CD8-positive, alpha-beta memory T cell (primary cell): ENCODE data around the gene POMGNT2. TPM values are rescaled to one million over a fixed set of nuclear protein-coding genes. Genes with fewer than 3 reads are reported as not detected.

Experiments used
- CTCF ChIA-PET: fragments of 350-600 bp; sonication (Branson Sonifier 250); formaldehyde crosslinking; loops from one replicate; lab custom pipeline; 2021; ENCODE audit warnings: antibody characterized with exemption; lab: Charles Lee
- POLR2A ChIA-PET: fragments of 350-600 bp; sonication (Branson Sonifier 250); formaldehyde crosslinking; loops from one replicate; lab custom pipeline; 2021; ENCODE audit warnings: antibody characterized with exemption; lab: Charles Lee
- DNase-seq, 5 donors: peaks; one replicate each; pipeline versions ENCODE4 v3.0.0 to v3.0.0-alpha.2; 2020 to 2022; ENCODE audit warnings: mixed read lengths in 1 of 5
- H3K27ac ChIP-seq: one replicate; pipeline ENCODE4 v1.7.0; 2013; ENCODE audit warnings: low read depth, mild to moderate bottlenecking, low read length, moderate library complexity
- H3K27me3 ChIP-seq: 2 replicates; pipeline ENCODE4 v1.7.0; 2013; ENCODE audit warnings: low read length, mild to moderate bottlenecking; ENCODE audit not compliant: insufficient read depth, poor library complexity, severe bottlenecking
- H3K36me3 ChIP-seq: 2 replicates; pipeline ENCODE4 v1.7.0; 2013; ENCODE audit warnings: mild to moderate bottlenecking, low read length, moderate library complexity; ENCODE audit not compliant: insufficient read depth
- H3K4me1 ChIP-seq: 2 replicates; pipeline ENCODE4 v1.7.0; 2013; ENCODE audit warnings: mild to moderate bottlenecking, low read length, moderate library complexity; ENCODE audit not compliant: insufficient read depth
- H3K4me3 ChIP-seq: 2 replicates; pipeline ENCODE4 v1.7.0; 2013; ENCODE audit warnings: mild to moderate bottlenecking, low read length
- H3K9me3 ChIP-seq: 2 replicates; pipeline ENCODE4 v1.7.0; 2013; ENCODE audit warnings: mild to moderate bottlenecking, low read length
- H3K27ac Mint-ChIP-seq, 8 donors: one replicate each; pipeline ENCODE4 v1.8.0; 2020 to 2021; ENCODE audit warnings: mixed read lengths in 8 of 8, mild to moderate bottlenecking in 6 of 8, inconsistent platforms in 3 of 8, moderate library complexity in 3 of 8
- H3K27me3 Mint-ChIP-seq, 2 donors: one replicate each; pipeline ENCODE4 v1.8.0; 2020 to 2021; ENCODE audit warnings: mixed read lengths in 2 of 2, mild to moderate bottlenecking in 1 of 2, moderate library complexity in 1 of 2
- H3K36me3 Mint-ChIP-seq, 3 donors: one replicate each; pipeline ENCODE4 v1.8.0; 2020 to 2021; ENCODE audit warnings: mixed read lengths in 3 of 3, inconsistent platforms in 1 of 3, mild to moderate bottlenecking in 1 of 3
- H3K4me1 Mint-ChIP-seq, 3 donors: one replicate each; pipeline ENCODE4 v1.8.0; 2020 to 2021; ENCODE audit warnings: mixed read lengths in 3 of 3, inconsistent platforms in 1 of 3, mild to moderate bottlenecking in 1 of 3
- H3K4me3 Mint-ChIP-seq, 7 donors: one replicate each; pipeline ENCODE4 v1.8.0; 2020 to 2021; ENCODE audit warnings: mixed read lengths in 7 of 7, mild to moderate bottlenecking in 6 of 7, moderate library complexity in 4 of 7, inconsistent platforms in 2 of 7
- H3K9me3 Mint-ChIP-seq, 5 donors: one replicate each; pipeline ENCODE4 v1.8.0; 2020 to 2022; ENCODE audit warnings: mixed read lengths in 5 of 5, mild to moderate bottlenecking in 3 of 5, moderate library complexity in 2 of 5, inconsistent platforms in 1 of 5
- polyA plus RNA-seq: library from polyadenylated mRNA; unstranded; fragments of 300-500 nt; fragmentation: Illumina TruSeq; gene quantifications from one replicate; pipeline ENCODE4 v1.2.3, GENCODE V29; 2021
- total RNA-seq, 2 experiments: library from RNA; stranded (reverse); gene quantifications; one replicate each; pipeline ENCODE4 v1.2.3, GENCODE V29; 2021

Gene POMGNT2
- total and polyA plus RNA-seq, 3 experiments from 2014 or later = 9.7 to 11.0 (median 10.0) TPM

GRCh38 chr3:43142472-43142871 is 36.6 kb upstream of the POMGNT2 start:
- no peaks in the 10 kb centered on the region for H3K27me3 ChIP-seq
- peaks cover 0 to 6% (median 2%) of the 10 kb centered on the region in 3 donors for H3K36me3 Mint-ChIP-seq
- H3K27me3 Mint-ChIP-seq = peaks cover 0 to 4% of the 10 kb centered on the region in 2 donors
- no peak overlapping the region for H3K4me3 Mint-ChIP-seq
- no peak overlapping the region for H3K27ac ChIP-seq
- H3K4me1 ChIP-seq = no peaks in the 10 kb centered on the region
- peaks cover 0 to 9% (median 0%) of the 10 kb centered on the region in 5 donors for H3K9me3 Mint-ChIP-seq
- H3K27ac Mint-ChIP-seq = no peak overlapping the region
- DNase-seq = no peak
- CTCF ChIA-PET = no interaction called here
- no peak overlapping the region for H3K4me3 ChIP-seq
- no peaks in the 10 kb centered on the region for H3K9me3 ChIP-seq
- H3K36me3 ChIP-seq = no peaks in the 10 kb centered on the region
- H3K4me1 Mint-ChIP-seq = peaks cover 5 to 6% (median 6%) of the 10 kb centered on the region in 3 donors
- POLR2A ChIA-PET = no interaction called here

GRCh38 chr3:43138488-43139231 is 32.8 kb upstream of the POMGNT2 start:
- CTCF ChIA-PET = no interaction called here
- Mint-ChIP-seq H3K27ac (peak overlapping the region in 1 of 8 donors; percentile 78), H3K4me1 (peaks cover 5 to 6% (median 6%) of the 10 kb centered on the region in 3 donors), H3K27me3 (peaks cover 0 to 4% of the 10 kb centered on the region in 2 donors), H3K9me3 (peaks cover 0 to 17% (median 8%) of the 10 kb centered on the region in 5 donors), H3K4me3 (no peak overlapping the region), H3K36me3 (peaks cover 0 to 12% (median 2%) of the 10 kb centered on the region in 3 donors)
- H3K27me3 ChIP-seq = no peaks in the 10 kb centered on the region
- no peaks in the 10 kb centered on the region for H3K9me3 ChIP-seq
- POLR2A ChIA-PET = no interaction called here
- no peaks in the 10 kb centered on the region for H3K36me3 ChIP-seq
- H3K4me3 ChIP-seq = no peak overlapping the region
- H3K27ac ChIP-seq = no peak overlapping the region
- no peaks in the 10 kb centered on the region for H3K4me1 ChIP-seq
- DNase-seq = no peak

- no peaks in the 10 kb centered on the region for H3K36me3 ChIP-seq
- H3K4me3 Mint-ChIP-seq = no peak overlapping the region
- no peak overlapping the region for H3K27ac ChIP-seq
- ChIA-PET CTCF (interaction anchor here (1.2 kb wide), 1 partner anchor 171 kb away, joined by 3 read pairs; no protein-coding TSS in a partner anchor), POLR2A (no interaction called here)
- H3K27me3 ChIP-seq = no peaks in the 10 kb centered on the region
- peaks cover 0 to 11% of the 10 kb centered on the region in 2 donors for H3K27me3 Mint-ChIP-seq
- peaks cover 0 to 8% (median 2%) of the 10 kb centered on the region in 3 donors for H3K36me3 Mint-ChIP-seq
- no peaks in the 10 kb centered on the region for H3K4me1 Mint-ChIP-seq
- no peaks in the 10 kb centered on the region for H3K4me1 ChIP-seq
- no peak for DNase-seq
- H3K27ac Mint-ChIP-seq = no peak overlapping the region
- H3K9me3 Mint-ChIP-seq = peaks cover 0 to 13% (median 8%) of the 10 kb centered on the region in 5 donors
- H3K4me3 ChIP-seq = no peak overlapping the region
- no peaks in the 10 kb centered on the region for H3K9me3 ChIP-seq
Measured at GRCh38 chr3:43132870-43133636, 27.2 kb upstream of the POMGNT2 start.

- CTCF ChIA-PET = no interaction called here
- Histone ChIP-seq H3K4me1 (no peaks in the 10 kb centered on the region), H3K9me3 (no peaks in the 10 kb centered on the region), H3K4me3 (no peak overlapping the region), H3K27me3 (no peaks in the 10 kb centered on the region), H3K36me3 (no peaks in the 10 kb centered on the region), H3K27ac (no peak overlapping the region)
- Mint-ChIP-seq H3K4me3 (no peak overlapping the region), H3K36me3 (peaks cover 0 to 9% (median 0%) of the 10 kb centered on the region in 3 donors), H3K27me3 (peaks cover 0 to 11% of the 10 kb centered on the region in 2 donors), H3K4me1 (no peaks in the 10 kb centered on the region), H3K27ac (no peak overlapping the region), H3K9me3 (peaks cover 0 to 8% (median 7%) of the 10 kb centered on the region in 5 donors)
- DNase-seq = no peak
- POLR2A ChIA-PET = no interaction called here
Measured at GRCh38 chr3:43132193-43132592, 26.3 kb upstream of the POMGNT2 start.

- H3K36me3 Mint-ChIP-seq = peaks cover 0 to 10% (median 3%) of the 10 kb centered on the region in 3 donors
- no peak overlapping the region for H3K4me3 ChIP-seq
- H3K36me3 ChIP-seq = no peaks in the 10 kb centered on the region
- no peak overlapping the region for H3K27ac Mint-ChIP-seq
- H3K9me3 ChIP-seq = no peaks in the 10 kb centered on the region
- ChIA-PET CTCF (no interaction called here), POLR2A (no interaction called here)
- no peaks in the 10 kb centered on the region for H3K4me1 ChIP-seq
- peaks cover 0 to 30% of the 10 kb centered on the region in 2 donors for H3K27me3 Mint-ChIP-seq
- H3K27me3 ChIP-seq = no peaks in the 10 kb centered on the region
- H3K4me1 Mint-ChIP-seq = no peaks in the 10 kb centered on the region
- H3K4me3 Mint-ChIP-seq = no peak overlapping the region
- no peak overlapping the region for H3K27ac ChIP-seq
- no peak for DNase-seq
- H3K9me3 Mint-ChIP-seq = peaks cover 5 to 12% (median 8%) of the 10 kb centered on the region in 5 donors
Measured at GRCh38 chr3:43128464-43128863, 22.6 kb upstream of the POMGNT2 start.

GRCh38 chr3:43126536-43126935 is 20.7 kb upstream of the POMGNT2 start:
- Histone ChIP-seq H3K27me3 (no peaks in the 10 kb centered on the region), H3K9me3 (no peaks in the 10 kb centered on the region), H3K36me3 (no peaks in the 10 kb centered on the region), H3K4me1 (no peaks in the 10 kb centered on the region), H3K27ac (no peak overlapping the region), H3K4me3 (no peak overlapping the region)
- H3K4me3 Mint-ChIP-seq = no peak overlapping the region
- peaks cover 0 to 12% (median 3%) of the 10 kb centered on the region in 3 donors for H3K36me3 Mint-ChIP-seq
- H3K27ac Mint-ChIP-seq = no peak overlapping the region
- peaks cover 9 to 15% (median 11%) of the 10 kb centered on the region in 5 donors for H3K9me3 Mint-ChIP-seq
- ChIA-PET CTCF (no interaction called here), POLR2A (no interaction called here)
- DNase-seq = no peak
- no peaks in the 10 kb centered on the region for H3K4me1 Mint-ChIP-seq
- peaks cover 8 to 35% of the 10 kb centered on the region in 2 donors for H3K27me3 Mint-ChIP-seq

- H3K36me3 ChIP-seq = no peaks in the 10 kb centered on the region
- ChIA-PET POLR2A (no interaction called here), CTCF (no interaction called here)
- H3K27me3 Mint-ChIP-seq = peaks cover 13 to 54% of the 10 kb centered on the region in 2 donors
- H3K9me3 Mint-ChIP-seq = peaks cover 9 to 15% (median 11%) of the 10 kb centered on the region in 5 donors
- no peak overlapping the region for H3K4me3 ChIP-seq
- H3K27ac Mint-ChIP-seq = no peak overlapping the region
- H3K27me3 ChIP-seq = no peaks in the 10 kb centered on the region
- DNase-seq = no peak
- H3K9me3 ChIP-seq = no peaks in the 10 kb centered on the region
- H3K4me3 Mint-ChIP-seq = peak overlapping the region in 1 of 7 donors; percentile 33
- H3K27ac ChIP-seq = no peak overlapping the region
- H3K4me1 ChIP-seq = no peaks in the 10 kb centered on the region
- H3K36me3 Mint-ChIP-seq = peaks cover 0 to 15% (median 3%) of the 10 kb centered on the region in 3 donors
- H3K4me1 Mint-ChIP-seq = no peaks in the 10 kb centered on the region
Measured at GRCh38 chr3:43123895-43124294, 18.0 kb upstream of the POMGNT2 start.

- Histone ChIP-seq H3K27ac (no peak overlapping the region), H3K4me1 (no peaks in the 10 kb centered on the region), H3K9me3 (no peaks in the 10 kb centered on the region), H3K4me3 (no peak overlapping the region), H3K36me3 (no peaks in the 10 kb centered on the region), H3K27me3 (no peaks in the 10 kb centered on the region)
- Mint-ChIP-seq H3K27ac (no peak overlapping the region), H3K4me1 (no peaks in the 10 kb centered on the region), H3K36me3 (peaks cover 0 to 16% (median 3%) of the 10 kb centered on the region in 3 donors), H3K4me3 (no peak overlapping the region), H3K9me3 (peaks cover 9 to 15% (median 11%) of the 10 kb centered on the region in 5 donors), H3K27me3 (peaks cover 21 to 68% of the 10 kb centered on the region in 2 donors)
- ChIA-PET POLR2A (no interaction called here), CTCF (interaction anchor here (1.2 kb wide), 1 partner anchor 24 kb away, joined by 3 read pairs; no protein-coding TSS in a partner anchor)
- DNase-seq = no peak
Measured at GRCh38 chr3:43120937-43121336, 15.1 kb upstream of the POMGNT2 start.
